HG03520 (cell line): ENCODE data around the gene CDKN1A.

Source experiments
- ATAC-seq: cut with Tn5 transposase; IDR thresholded peaks from one replicate; pipeline ENCODE4 v1.9.1; 2021; ENCODE audit warnings: mild to moderate bottlenecking, moderate library complexity; ENCODE audit not compliant: unreplicated experiment

Gene CDKN1A

GRCh38 chr6:36735110-36736071 is 56.9 kb downstream of the CDKN1A start:
- no peak for ATAC-seq
